ENCODE results near the gene ITIH3. TPM values are rescaled to one million over a fixed set of nuclear protein-coding genes. Genes with fewer than 3 reads are reported as not detected.

The ITIH3 gene
- polyA plus RNA-seq, 1 of the 3 experiments (the other 2 are of a cell fraction) = 4.3 TPM

DNA sequence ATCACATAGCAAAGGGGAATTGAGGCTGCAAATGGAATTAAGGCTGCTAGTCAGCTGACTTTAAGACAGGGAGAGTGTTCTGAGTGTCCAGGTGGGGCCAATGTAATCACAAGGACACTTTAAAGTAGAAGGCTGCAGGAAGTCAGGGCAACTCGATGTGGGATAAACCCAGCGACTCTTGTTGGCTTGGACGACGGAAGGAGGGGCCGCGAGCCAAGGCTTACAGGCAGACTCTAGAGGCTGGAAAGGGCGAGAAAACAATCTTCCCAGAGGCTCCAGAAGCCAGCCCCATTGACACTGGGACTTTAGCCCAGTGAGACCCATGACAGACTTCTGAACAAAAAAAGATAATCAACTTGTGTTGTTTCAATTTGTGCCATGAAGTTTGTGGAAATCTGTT lies 53.1 kb downstream of the ITIH3 start:
- Histone ChIP-seq H2AFZ (ENCODE audit: low read depth) (no peak overlapping the region), H3F3A (replicated peaks; ENCODE audit: insufficient read depth) (no peaks in the 10 kb centered on the region), H3K9me2 (no peaks in the 10 kb centered on the region), H3K4me3 (ENCODE audit: low read depth in 2 of 2, low read length in 1 of 2) (no peak overlapping the region), H3K27ac (ENCODE audit: low read depth in 2 of 2, low read length in 1 of 2) (no peak overlapping the region), H3K9me3 (no peaks in the 10 kb centered on the region), H3K79me2 (ENCODE audit: insufficient read depth) (no peaks in the 10 kb centered on the region), H3K4me2 (no peak overlapping the region), H4K20me1 (ENCODE audit: insufficient read depth) (peaks cover 3% of the 10 kb centered on the region; the same call in 1 of the 2 replicates), H3K4me1 (ENCODE audit: control insufficient read depth in 1 of 2, insufficient read depth in 2 of 2, low read depth in 1 of 2, low read length in 1 of 2) (peaks cover 0 to 3% of the 10 kb centered on the region in 2 experiments; a peak in 1 of 4 replicates), H3K27me3 (ENCODE audit: insufficient read depth) (no peaks in the 10 kb centered on the region), H3K9ac (no peak overlapping the region), H3K36me3 (replicated peaks in 1 of 2; ENCODE audit: control insufficient read depth in 1 of 2, insufficient read depth in 2 of 2, low read length in 1 of 2) (peaks cover 0 to 34% of the 10 kb centered on the region in 2 experiments)
- 95% methylated on average over 7 of the region's 7 CpGs for WGBS (ENCODE audit: low lambda C conversion rate)
- TF ChIP-seq TEAD4 (IDR thresholded peaks at IDR 0.05; ENCODE audit: borderline replicate concordance, insufficient read depth) = no peak
- no peak for TF ChIP-seq EP300 (IDR thresholded peaks at IDR 0.05; ENCODE audit: borderline replicate concordance in 1 of 2, low read depth in 1 of 2, low read length in 1 of 2)
- TF ChIP-seq FOXM1 (IDR thresholded peaks at IDR 0.05; ENCODE audit: low read depth) = no peak
- no peak for TF ChIP-seq CHD2 (IDR thresholded peaks at IDR 0.05; ENCODE audit: low read length, partially characterized antibody)
- no peak for TF ChIP-seq NFIC (IDR thresholded peaks at IDR 0.05; ENCODE audit: borderline replicate concordance)
- TF ChIP-seq FOXJ3 (CRISPR knock-in tag; IDR thresholded peaks at IDR 0.05) = no peak
- TF ChIP-seq, protein P1, sequence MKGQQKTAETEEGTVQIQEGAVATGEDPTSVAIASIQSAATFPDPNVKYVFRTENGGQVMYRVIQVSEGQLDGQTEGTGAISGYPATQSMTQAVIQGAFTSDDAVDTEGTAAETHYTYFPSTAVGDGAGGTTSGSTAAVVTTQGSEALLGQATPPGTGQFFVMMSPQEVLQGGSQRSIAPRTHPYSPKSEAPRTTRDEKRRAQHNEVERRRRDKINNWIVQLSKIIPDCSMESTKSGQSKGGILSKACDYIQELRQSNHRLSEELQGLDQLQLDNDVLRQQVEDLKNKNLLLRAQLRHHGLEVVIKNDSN (IDR thresholded peaks at IDR 0.05; ENCODE audit: borderline replicate concordance, low read depth) = no peak
- CTCF ChIA-PET = interaction anchor here (1.8 to 9.8 kb wide), 2 partner anchors 13 to 226 kb away, joined by 5 to 73 read pairs; partner anchors contain the start of gene MUSTN1
- POLR2A ChIA-PET = no interaction called here
- DNase-seq = no peak

DNA sequence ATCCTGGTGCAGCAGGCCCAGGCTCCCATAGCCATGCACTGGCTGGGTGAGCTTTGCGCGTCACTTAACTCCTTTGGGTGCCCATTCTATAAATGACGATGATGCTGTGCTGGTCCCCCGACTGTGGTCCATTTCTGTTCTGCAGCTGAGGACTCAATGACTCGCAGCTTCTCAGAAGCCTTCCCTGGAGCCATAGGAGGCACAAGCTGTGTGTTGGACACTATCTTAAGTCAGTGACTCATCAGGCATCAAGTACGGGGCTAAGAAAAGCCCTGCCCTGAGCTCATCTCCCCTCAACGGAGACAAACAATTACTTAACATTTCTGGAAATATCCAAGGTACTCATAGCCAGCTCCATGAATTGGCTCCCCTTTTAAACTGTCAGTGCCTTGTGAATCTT lies 54.0 kb downstream of the ITIH3 start:
- Histone ChIP-seq H3K79me2 (ENCODE audit: insufficient read depth) (no peaks in the 10 kb centered on the region), H3K4me2 (no peak overlapping the region), H3K27ac (ENCODE audit: low read depth in 2 of 2, low read length in 1 of 2) (0 out of 4 replicates have a peak overlapping the region, but pooled peaks of 1 of the 2 experiments have one; percentile 6), H3K9me3 (no peaks in the 10 kb centered on the region), H3K36me3 (replicated peaks in 1 of 2; ENCODE audit: control insufficient read depth in 1 of 2, insufficient read depth in 2 of 2, low read length in 1 of 2) (peaks cover 0 to 29% of the 10 kb centered on the region in 2 experiments), H3K27me3 (ENCODE audit: insufficient read depth) (no peaks in the 10 kb centered on the region), H3K9ac (no peak overlapping the region), H3F3A (replicated peaks; ENCODE audit: insufficient read depth) (no peaks in the 10 kb centered on the region), H2AFZ (ENCODE audit: low read depth) (no peak overlapping the region), H4K20me1 (ENCODE audit: insufficient read depth) (peaks cover 3% of the 10 kb centered on the region; the same call in 1 of the 2 replicates), H3K9me2 (no peaks in the 10 kb centered on the region), H3K4me3 (ENCODE audit: low read depth in 2 of 2, low read length in 1 of 2) (no peak overlapping the region), H3K4me1 (ENCODE audit: control insufficient read depth in 1 of 2, insufficient read depth in 2 of 2, low read depth in 1 of 2, low read length in 1 of 2) (peaks cover 0 to 3% of the 10 kb centered on the region in 2 experiments; a peak in 1 of 4 replicates)
- no peak for DNase-seq
- 40% methylated on average over 4 of the region's 7 CpGs for WGBS (ENCODE audit: low lambda C conversion rate)
- TF ChIP-seq FOSL2 (IDR thresholded peaks at IDR 0.05; ENCODE audit: borderline replicate concordance, low read depth) (peak; percentile 63), JUND (IDR thresholded peaks at IDR 0.05) (peak; percentile 39; the same call in 1 of the 2 replicates), FOXM1 (IDR thresholded peaks at IDR 0.05; ENCODE audit: low read depth) (no peak)
- CTCF ChIA-PET = interaction anchor here (1.2 to 9.8 kb wide), 3 partner anchors 12 to 225 kb away, joined by 3 to 73 read pairs (median 3); no protein-coding TSS in a partner anchor
- POLR2A ChIA-PET = no interaction called here

DNA sequence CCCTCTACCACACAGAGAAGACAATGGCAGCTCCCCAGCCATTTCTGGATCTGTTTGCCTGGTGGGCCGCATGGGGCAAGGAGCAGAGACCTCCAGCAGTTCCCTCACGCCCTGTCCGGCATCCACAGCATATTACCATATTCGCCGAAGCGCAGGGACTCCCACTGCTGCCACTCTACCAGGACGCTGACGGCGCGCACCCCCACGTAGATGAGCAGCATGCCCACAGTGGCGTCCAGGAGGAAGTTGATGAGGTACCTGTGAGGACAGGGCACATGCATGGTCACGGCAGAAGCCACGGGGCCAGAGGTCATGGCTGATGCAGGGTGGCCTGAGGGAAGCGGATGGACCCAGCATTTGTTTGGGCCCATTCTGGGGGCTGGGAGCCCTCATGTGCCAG lies 55.1 kb downstream of the ITIH3 start:
- no peak for DNase-seq
- POLR2A ChIA-PET = no interaction called here
- WGBS (ENCODE audit: low lambda C conversion rate) = 97% methylated on average over 11 of the region's 15 CpGs
- TF ChIP-seq ELF1 (IDR thresholded peaks at IDR 0.05) = no peak
- TF ChIP-seq EZH2phosphoT487 (IDR thresholded peaks at IDR 0.05; ENCODE audit: borderline replicate concordance, low read depth) = no peak
- TF ChIP-seq, protein P2, sequence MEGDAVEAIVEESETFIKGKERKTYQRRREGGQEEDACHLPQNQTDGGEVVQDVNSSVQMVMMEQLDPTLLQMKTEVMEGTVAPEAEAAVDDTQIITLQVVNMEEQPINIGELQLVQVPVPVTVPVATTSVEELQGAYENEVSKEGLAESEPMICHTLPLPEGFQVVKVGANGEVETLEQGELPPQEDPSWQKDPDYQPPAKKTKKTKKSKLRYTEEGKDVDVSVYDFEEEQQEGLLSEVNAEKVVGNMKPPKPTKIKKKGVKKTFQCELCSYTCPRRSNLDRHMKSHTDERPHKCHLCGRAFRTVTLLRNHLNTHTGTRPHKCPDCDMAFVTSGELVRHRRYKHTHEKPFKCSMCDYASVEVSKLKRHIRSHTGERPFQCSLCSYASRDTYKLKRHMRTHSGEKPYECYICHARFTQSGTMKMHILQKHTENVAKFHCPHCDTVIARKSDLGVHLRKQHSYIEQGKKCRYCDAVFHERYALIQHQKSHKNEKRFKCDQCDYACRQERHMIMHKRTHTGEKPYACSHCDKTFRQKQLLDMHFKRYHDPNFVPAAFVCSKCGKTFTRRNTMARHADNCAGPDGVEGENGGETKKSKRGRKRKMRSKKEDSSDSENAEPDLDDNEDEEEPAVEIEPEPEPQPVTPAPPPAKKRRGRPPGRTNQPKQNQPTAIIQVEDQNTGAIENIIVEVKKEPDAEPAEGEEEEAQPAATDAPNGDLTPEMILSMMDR (IDR thresholded peaks at IDR 0.05) = no peak
- TF ChIP-seq, protein P1 (IDR thresholded peaks at IDR 0.05; ENCODE audit: borderline replicate concordance, low read depth) = no peak
- TF ChIP-seq SMC3 (IDR thresholded peaks at IDR 0.05; ENCODE audit: low read depth, low read length) = no peak
- no peak for TF ChIP-seq YY1 (IDR thresholded peaks at IDR 0.05; ENCODE audit: low read depth)
- no peak for TF ChIP-seq TAF1 (IDR thresholded peaks at IDR 0.05; ENCODE audit: borderline replicate concordance, low read depth, low read length)
- no peak for TF ChIP-seq RXRA (IDR thresholded peaks at IDR 0.05; ENCODE audit: borderline replicate concordance, low read depth)
- TF ChIP-seq RCOR1 (IDR thresholded peaks at IDR 0.05; ENCODE audit: low read length) = no peak
- TF ChIP-seq RFX5 (IDR thresholded peaks at IDR 0.05; ENCODE audit: low read length) = no peak
- TF ChIP-seq FOXJ3 (CRISPR knock-in tag; IDR thresholded peaks at IDR 0.05) = no peak
- no peak for TF ChIP-seq SIN3A (IDR thresholded peaks at IDR 0.05; ENCODE audit: borderline replicate concordance, low read depth, low read length)
- no peak for TF ChIP-seq FOSL2 (IDR thresholded peaks at IDR 0.05; ENCODE audit: borderline replicate concordance, low read depth)
- TF ChIP-seq NFIC (IDR thresholded peaks at IDR 0.05; ENCODE audit: borderline replicate concordance) = no peak

More for the DNA sequence above, 55.1 kb downstream of the ITIH3 start:
- H3K27ac ChIP-seq (ENCODE audit: low read depth in 2 of 2, low read length in 1 of 2) = no peak overlapping the region
- no peaks in the 10 kb centered on the region for H3K79me2 ChIP-seq (ENCODE audit: insufficient read depth)
- no peaks in the 10 kb centered on the region for H3K9me3 ChIP-seq
- no peak overlapping the region for H3K4me2 ChIP-seq
- CTCF ChIA-PET = interaction anchor here (0.8 to 9.8 kb wide), 5 partner anchors 11 to 224 kb away, joined by 3 to 73 read pairs (median 3); no protein-coding TSS in a partner anchor
- H2AFZ ChIP-seq (ENCODE audit: low read depth) = no peak overlapping the region
- no peaks in the 10 kb centered on the region for H3F3A ChIP-seq (replicated peaks; ENCODE audit: insufficient read depth)
- no peak overlapping the region for H3K9ac ChIP-seq
- peaks cover 0 to 25% of the 10 kb centered on the region in 2 experiments for H3K36me3 ChIP-seq (replicated peaks in 1 of 2; ENCODE audit: control insufficient read depth in 1 of 2, insufficient read depth in 2 of 2, low read length in 1 of 2)
- H3K9me2 ChIP-seq = no peaks in the 10 kb centered on the region
- no peak overlapping the region for H3K4me3 ChIP-seq (ENCODE audit: low read depth in 2 of 2, low read length in 1 of 2)
- H3K4me1 ChIP-seq (ENCODE audit: control insufficient read depth in 1 of 2, insufficient read depth in 2 of 2, low read depth in 1 of 2, low read length in 1 of 2) = peaks cover 0 to 3% of the 10 kb centered on the region in 2 experiments; a peak in 1 of 4 replicates
- peaks cover 3% of the 10 kb centered on the region; the same call in 1 of the 2 replicates for H4K20me1 ChIP-seq (ENCODE audit: insufficient read depth)
- no peaks in the 10 kb centered on the region for H3K27me3 ChIP-seq (ENCODE audit: insufficient read depth)
